Neuronal stem cell (in vitro differentiated cells): ENCODE results near the gene GRIN2A.

ENCODE experiments used
- DNase-seq: peaks from one replicate; pipeline ENCODE4 v3.0.0-alpha.2; 2013; ENCODE audit warnings: low spot score
- H2AFZ ChIP-seq: one replicate; pipeline ENCODE4 v1.6.1; 2013; ENCODE audit warnings: mild to moderate bottlenecking, low read length, inconsistent platforms
- H2AK5ac ChIP-seq: 2 replicates; pipeline ENCODE4 v1.6.1; 2013; ENCODE audit warnings: low read depth, mild to moderate bottlenecking, inconsistent platforms, low read length, moderate library complexity, mixed read lengths
- H2BK120ac ChIP-seq: 2 replicates; pipeline ENCODE4 v1.6.1; 2013; ENCODE audit warnings: low read depth, mild to moderate bottlenecking, inconsistent platforms, low read length, moderate library complexity, mixed read lengths
- H2BK12ac ChIP-seq: one replicate; pipeline ENCODE4 v1.6.1; 2013; ENCODE audit warnings: low read length, inconsistent platforms
- H2BK15ac ChIP-seq: 2 replicates; pipeline ENCODE4 v1.6.1; 2013; ENCODE audit warnings: mild to moderate bottlenecking, low read length, inconsistent platforms, mixed read lengths
- H2BK5ac ChIP-seq: one replicate; pipeline ENCODE4 v1.6.1; 2013; ENCODE audit warnings: inconsistent platforms, mild to moderate bottlenecking, low read length, moderate library complexity
- H3K14ac ChIP-seq: one replicate; pipeline ENCODE4 v1.6.1; 2013; ENCODE audit warnings: low read length, inconsistent platforms
- H3K18ac ChIP-seq: 2 replicates; pipeline ENCODE4 v1.6.1; 2013; ENCODE audit warnings: low read length, inconsistent platforms
- H3K23ac ChIP-seq: 2 replicates; pipeline ENCODE4 v1.6.1; 2013; ENCODE audit warnings: low read depth, mild to moderate bottlenecking, mixed read lengths, low read length, inconsistent platforms; ENCODE audit not compliant: poor library complexity
- H3K27ac ChIP-seq: replicated peaks from 3 replicates; pipeline ENCODE4 v1.5.1; 2013; ENCODE audit warnings: low read length, inconsistent platforms
- H3K27me3 ChIP-seq, 3 experiments: 2 replicates each; pipeline ENCODE4 v1.6.1; 2013; ENCODE audit warnings: low read length in 3 of 3, mild to moderate bottlenecking in 2 of 3, inconsistent platforms in 1 of 3, low read depth in 1 of 3, mixed read lengths in 1 of 3, moderate library complexity in 1 of 3; ENCODE audit not compliant: control insufficient read depth in 3 of 3, insufficient read depth in 3 of 3
- H3K36me3 ChIP-seq, 2 donors: replicated peaks in 1 of 2; 2 replicates each; pipeline ENCODE4 v1.6.1; 2013; ENCODE audit warnings: low read length in 2 of 2; ENCODE audit not compliant: control insufficient read depth in 2 of 2, insufficient read depth in 2 of 2
- H3K4ac ChIP-seq: 2 replicates; pipeline ENCODE4 v1.6.1; 2013; ENCODE audit warnings: inconsistent platforms, mild to moderate bottlenecking, low read length, moderate library complexity
- H3K4me1 ChIP-seq, 2 donors: 1 replicate in 1 of 2; 2 replicates in 1 of 2; pipeline ENCODE4 v1.6.1; 2013; ENCODE audit warnings: low read length in 2 of 2, low read depth in 1 of 2; ENCODE audit not compliant: control insufficient read depth in 2 of 2, insufficient read depth in 1 of 2
- H3K4me2 ChIP-seq: one replicate; pipeline ENCODE4 v1.6.1; 2013; ENCODE audit warnings: mild to moderate bottlenecking, low read length, inconsistent platforms; ENCODE audit not compliant: insufficient read depth, poor library complexity, severe bottlenecking
- H3K4me3 ChIP-seq, 2 donors: 2 replicates each; pipeline ENCODE4 v1.5.1; 2013; ENCODE audit warnings: low read length in 2 of 2, mild to moderate bottlenecking in 2 of 2, inconsistent platforms in 1 of 2, moderate library complexity in 1 of 2
- H3K79me1 ChIP-seq: one replicate; pipeline ENCODE4 v1.6.1; 2013; ENCODE audit warnings: low read depth, mild to moderate bottlenecking, inconsistent platforms, low read length, moderate library complexity
- H3K9ac ChIP-seq: one replicate; pipeline ENCODE4 v1.6.1; 2013; ENCODE audit warnings: mild to moderate bottlenecking, low read depth, low read length, inconsistent platforms; ENCODE audit not compliant: poor library complexity
- H3K9me3 ChIP-seq, 2 donors: replicated peaks in 1 of 2; 2 replicates each; pipeline versions ENCODE3 to v1.6.1; 2013; ENCODE audit warnings: low read length in 2 of 2, mild to moderate bottlenecking in 2 of 2, inconsistent platforms in 1 of 2, low read depth in 1 of 2, mixed read lengths in 1 of 2, moderate library complexity in 1 of 2; ENCODE audit not compliant: control insufficient read depth in 2 of 2, insufficient read depth in 1 of 2
- H4K8ac ChIP-seq: one replicate; pipeline ENCODE4 v1.6.1; 2013; ENCODE audit warnings: low read depth, mild to moderate bottlenecking, inconsistent platforms, low read length, moderate library complexity
- H4K91ac ChIP-seq: one replicate; pipeline ENCODE4 v1.6.1; 2013; ENCODE audit warnings: low read length, low read depth, mild to moderate bottlenecking, inconsistent platforms; ENCODE audit not compliant: poor library complexity
- WGBS, 2 donors: extraction: QIAGEN DNeasy Blood & Tissue Kit; methylation state at CpG; one replicate each; pipeline ENCODE4 v1.1.7; 2013; ENCODE audit warnings: missing lambda C conversion rate in 2 of 2, mixed read lengths in 1 of 2; ENCODE audit not compliant: insufficient read length in 2 of 2, insufficient replicate concordance in 1 of 2; ENCODE audit errors: extremely low coverage in 2 of 2; 5-methylcytosine and 5-hydroxymethylcytosine counted together

Gene GRIN2A

DNA sequence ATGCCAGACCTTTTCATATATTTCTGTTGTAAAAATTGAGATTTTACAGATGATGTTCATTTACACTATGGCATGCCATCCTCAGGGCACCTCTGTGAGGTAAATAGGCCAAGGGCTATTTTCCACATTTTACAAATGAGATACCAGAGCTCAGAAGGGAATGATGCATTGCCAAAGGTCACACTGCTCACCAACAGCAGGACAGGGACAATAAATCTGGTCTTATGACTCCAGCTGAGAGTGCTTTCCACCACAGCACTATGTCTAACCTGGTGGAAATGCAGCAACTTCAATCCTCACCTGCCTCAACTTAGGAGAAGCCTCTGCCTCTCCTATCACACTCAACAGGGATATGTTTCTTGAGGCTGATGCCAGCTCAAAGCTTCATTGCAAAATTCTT, 40.6 kb downstream of the GRIN2A start:
- Histone ChIP-seq H2BK15ac (no peak overlapping the region), H3K27ac (no peak overlapping the region), H3K36me3 (no peaks in the 10 kb centered on the region), H3K9ac (no peak overlapping the region), H2AFZ (no peak overlapping the region), H3K4me2 (no peak overlapping the region), H2BK12ac (no peak overlapping the region), H3K18ac (no peak overlapping the region), H3K9me3 (no peaks in the 10 kb centered on the region), H3K14ac (no peak overlapping the region), H4K8ac (no peak overlapping the region), H2BK120ac (no peak overlapping the region), H2AK5ac (no peak overlapping the region), H3K4ac (no peak overlapping the region), H3K27me3 (no peaks in the 10 kb centered on the region), H3K4me3 (no peak overlapping the region), H2BK5ac (no peak overlapping the region), H3K4me1 (peaks cover 0 to 2% of the 10 kb centered on the region in 2 donors), H3K23ac (no peak overlapping the region), H3K79me1 (no peaks in the 10 kb centered on the region), H4K91ac (no peak overlapping the region)
- DNase-seq: no peak

DNA sequence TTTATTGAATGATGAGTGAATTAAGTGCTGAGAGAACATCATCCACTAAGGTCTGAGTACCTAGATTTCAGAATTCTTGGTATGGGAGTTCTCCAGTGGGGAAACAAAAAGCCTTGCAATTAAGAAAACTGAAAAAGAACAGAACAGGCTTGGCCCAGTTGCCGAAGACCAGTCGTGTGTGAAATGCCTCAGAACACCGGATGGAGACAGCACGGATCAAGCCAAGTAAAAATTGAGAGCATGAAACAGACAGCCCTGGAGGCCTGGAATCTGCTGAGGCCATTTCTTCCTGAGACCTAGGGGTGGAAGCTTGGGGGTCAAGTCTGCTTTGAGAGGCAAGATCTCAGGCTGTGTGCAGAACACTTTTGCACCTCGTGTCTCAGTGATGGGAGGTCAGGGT, 43.3 kb downstream of the GRIN2A start:
- Histone ChIP-seq H2BK15ac (no peak overlapping the region), H2BK5ac (no peak overlapping the region), H3K9me3 (no peaks in the 10 kb centered on the region), H2BK12ac (no peak overlapping the region), H4K91ac (no peak overlapping the region), H2AK5ac (no peak overlapping the region), H3K4me3 (no peak overlapping the region), H3K9ac (no peak overlapping the region), H3K27ac (no peak overlapping the region), H2AFZ (no peak overlapping the region), H3K4me2 (no peak overlapping the region), H3K18ac (no peak overlapping the region), H3K36me3 (no peaks in the 10 kb centered on the region), H3K4me1 (peaks cover 0 to 2% of the 10 kb centered on the region in 2 donors), H4K8ac (no peak overlapping the region), H3K4ac (no peak overlapping the region), H3K14ac (no peak overlapping the region), H2BK120ac (no peak overlapping the region), H3K27me3 (no peaks in the 10 kb centered on the region), H3K79me1 (no peaks in the 10 kb centered on the region), H3K23ac (no peak overlapping the region)
- no CpG with 5 or more reads among the region's 5 CpGs for WGBS, 2 donors
- no peak for DNase-seq

DNA sequence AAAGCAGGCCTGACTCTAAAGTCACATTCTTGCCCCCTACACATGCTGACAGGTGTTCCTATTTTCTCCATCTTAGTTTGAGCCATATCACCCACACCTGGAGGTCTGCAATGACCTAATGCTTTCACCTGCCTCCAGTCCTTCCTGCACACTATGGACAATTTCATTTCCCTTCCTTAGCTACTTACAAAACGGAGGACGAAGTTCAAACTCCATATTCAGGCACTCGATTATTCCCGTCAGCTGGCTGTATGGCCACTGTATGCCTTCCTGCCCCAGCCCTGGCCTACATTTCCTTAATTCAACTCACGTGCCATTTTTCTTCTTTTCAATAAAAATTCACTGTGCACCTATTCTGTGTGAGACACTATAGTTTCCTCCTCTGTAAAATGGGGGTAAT, 44.9 kb downstream of the GRIN2A start:
- Histone ChIP-seq H2BK12ac (no peak overlapping the region), H3K14ac (no peak overlapping the region), H3K4me3 (no peak overlapping the region), H2BK15ac (no peak overlapping the region), H3K27ac (no peak overlapping the region), H3K9me3 (no peaks in the 10 kb centered on the region), H3K4ac (no peak overlapping the region), H3K9ac (no peak overlapping the region), H4K8ac (no peak overlapping the region), H2AFZ (no peak overlapping the region), H2BK5ac (no peak overlapping the region), H3K27me3 (no peaks in the 10 kb centered on the region), H2BK120ac (no peak overlapping the region), H3K79me1 (no peaks in the 10 kb centered on the region), H2AK5ac (no peak overlapping the region), H4K91ac (no peak overlapping the region), H3K23ac (no peak overlapping the region), H3K4me2 (no peak overlapping the region), H3K18ac (no peak overlapping the region), H3K36me3 (no peaks in the 10 kb centered on the region), H3K4me1 (peaks cover 0 to 2% of the 10 kb centered on the region in 2 donors)
- no peak for DNase-seq
- no CpG with 5 or more reads among the region's 5 CpGs for WGBS, 2 donors

DNA sequence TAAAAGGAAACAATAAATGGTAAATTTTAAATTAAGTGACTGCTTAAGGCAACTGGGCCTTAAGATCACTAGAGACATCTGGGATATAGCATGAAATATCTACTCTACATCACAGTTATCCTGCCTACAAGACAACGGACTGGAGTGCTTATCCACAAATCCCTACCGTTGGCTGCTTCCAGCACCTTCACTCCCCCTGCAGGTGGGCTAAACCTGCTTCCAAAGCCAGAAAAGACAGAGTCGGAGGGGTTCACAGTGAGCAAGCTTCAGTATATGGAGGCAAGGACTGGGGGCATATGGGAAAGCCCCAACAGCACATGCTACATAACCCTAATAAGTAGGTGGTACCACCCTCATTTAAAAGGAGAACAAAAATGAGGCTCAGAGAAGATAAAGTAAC, 45.3 kb downstream of the GRIN2A start:
- H3K14ac ChIP-seq: no peak overlapping the region
- no peak overlapping the region for H3K27ac ChIP-seq
- H2BK120ac ChIP-seq: no peak overlapping the region
- H2BK5ac ChIP-seq: no peak overlapping the region
- H3K4me3 ChIP-seq: no peak overlapping the region
- H3K4me2 ChIP-seq: no peak overlapping the region
- no CpG with 5 or more reads among the region's 3 CpGs for WGBS, 2 donors
- H3K4ac ChIP-seq: no peak overlapping the region
- H4K8ac ChIP-seq: no peak overlapping the region
- no peaks in the 10 kb centered on the region for H3K27me3 ChIP-seq
- H2AK5ac ChIP-seq: no peak overlapping the region
- H3K9ac ChIP-seq: no peak overlapping the region
- H2BK12ac ChIP-seq: no peak overlapping the region
- H3K23ac ChIP-seq: no peak overlapping the region
- H3K4me1 ChIP-seq: peaks cover 0 to 2% of the 10 kb centered on the region in 2 donors
- H3K79me1 ChIP-seq: no peaks in the 10 kb centered on the region
- H2BK15ac ChIP-seq: no peak overlapping the region
- no peak overlapping the region for H2AFZ ChIP-seq
- no peaks in the 10 kb centered on the region for H3K36me3 ChIP-seq
- no peak overlapping the region for H4K91ac ChIP-seq
- no peaks in the 10 kb centered on the region for H3K9me3 ChIP-seq
- H3K18ac ChIP-seq: no peak overlapping the region
- DNase-seq: no peak
